ENCODE measurements around the gene TRAPPC1. TPM values are rescaled to one million over a fixed set of nuclear protein-coding genes. Genes with fewer than 3 reads are reported as not detected.

TRAPPC1 gene, protein sequence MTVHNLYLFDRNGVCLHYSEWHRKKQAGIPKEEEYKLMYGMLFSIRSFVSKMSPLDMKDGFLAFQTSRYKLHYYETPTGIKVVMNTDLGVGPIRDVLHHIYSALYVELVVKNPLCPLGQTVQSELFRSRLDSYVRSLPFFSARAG
- total RNA-seq: 10 to 100 TPM; 36.3 to 68.8 (median 43.1) TPM

DNA sequence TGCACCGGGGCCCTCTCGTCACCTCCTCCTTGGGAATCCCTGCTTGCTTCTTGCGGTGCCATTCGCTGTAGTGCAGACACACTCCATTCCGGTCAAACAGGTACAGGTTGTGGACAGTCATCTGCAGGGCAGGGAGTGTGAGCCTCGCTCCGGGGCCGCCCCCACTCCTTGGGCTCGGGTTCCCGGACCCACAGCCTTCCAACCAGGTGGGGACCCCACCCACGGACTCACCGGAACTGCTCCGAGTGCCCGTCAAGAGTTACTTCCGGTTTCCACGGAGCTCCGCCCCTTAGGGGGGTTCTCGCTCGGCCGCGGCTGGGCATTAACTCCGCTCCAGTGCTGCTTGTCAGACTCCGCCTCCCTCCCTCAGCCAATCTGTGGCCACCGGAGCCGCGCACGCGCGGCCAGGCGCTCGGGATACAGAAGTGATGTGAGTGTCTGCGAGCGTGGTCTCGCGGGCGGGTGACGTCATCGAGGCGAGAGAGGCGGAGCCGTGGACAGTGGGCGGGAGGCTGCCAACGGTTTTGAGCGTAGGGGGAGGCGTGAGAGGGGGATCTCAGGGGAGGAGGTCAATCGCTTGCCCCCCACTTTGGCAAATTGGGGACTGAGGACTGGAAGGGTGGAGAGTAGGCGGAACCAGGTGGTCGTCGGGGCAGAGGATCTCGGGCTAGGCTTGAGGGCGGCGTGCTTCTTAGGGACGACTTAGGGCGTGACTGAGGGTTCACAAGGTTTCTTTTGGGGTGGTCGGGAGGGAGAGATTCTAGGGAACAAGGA, at the start of gene TRAPPC1, which contains the start of gene CNTROB:
Gene TRAPPC1 (minus strand): TSS at position 238 of the 774 bp plus-strand sequence. CDS start 117 bp downstream, at position 121.
Gene CNTROB (plus strand): TSS at position 498 of the 774 bp plus-strand sequence. CDS start 874 bp downstream, outside the sequence.
- intact Hi-C loops (cut with DNase I): no loop called here
- no peaks in the 10 kb centered on the region for H3K9me3 ChIP-seq
- WGBS: 1% methylated on average over 26 of the region's 55 CpGs
- H3K36me3 ChIP-seq: peaks cover 8 to 30% (median 22%) of the 10 kb centered on the region in 4 donors
- peak within 1 kb of the TSS; percentile 75 to 85 (median 81) for H3K27ac ChIP-seq (replicated peaks in 1 of 4)
- H3K4me3 ChIP-seq: peak within 1 kb of the TSS; percentile 58 to 81 (median 68)
- peak; percentile 100 for DNase-seq (ENCODE audit: extremely low spot score)
- H3K27me3 ChIP-seq: peaks cover 0 to 20% (median 5%) of the 10 kb centered on the region in 4 donors
- H3K4me1 ChIP-seq: peaks cover 23 to 56% (median 54%) of the 10 kb centered on the region in 4 donors
- TF ChIP-seq, protein P1, sequence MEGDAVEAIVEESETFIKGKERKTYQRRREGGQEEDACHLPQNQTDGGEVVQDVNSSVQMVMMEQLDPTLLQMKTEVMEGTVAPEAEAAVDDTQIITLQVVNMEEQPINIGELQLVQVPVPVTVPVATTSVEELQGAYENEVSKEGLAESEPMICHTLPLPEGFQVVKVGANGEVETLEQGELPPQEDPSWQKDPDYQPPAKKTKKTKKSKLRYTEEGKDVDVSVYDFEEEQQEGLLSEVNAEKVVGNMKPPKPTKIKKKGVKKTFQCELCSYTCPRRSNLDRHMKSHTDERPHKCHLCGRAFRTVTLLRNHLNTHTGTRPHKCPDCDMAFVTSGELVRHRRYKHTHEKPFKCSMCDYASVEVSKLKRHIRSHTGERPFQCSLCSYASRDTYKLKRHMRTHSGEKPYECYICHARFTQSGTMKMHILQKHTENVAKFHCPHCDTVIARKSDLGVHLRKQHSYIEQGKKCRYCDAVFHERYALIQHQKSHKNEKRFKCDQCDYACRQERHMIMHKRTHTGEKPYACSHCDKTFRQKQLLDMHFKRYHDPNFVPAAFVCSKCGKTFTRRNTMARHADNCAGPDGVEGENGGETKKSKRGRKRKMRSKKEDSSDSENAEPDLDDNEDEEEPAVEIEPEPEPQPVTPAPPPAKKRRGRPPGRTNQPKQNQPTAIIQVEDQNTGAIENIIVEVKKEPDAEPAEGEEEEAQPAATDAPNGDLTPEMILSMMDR (IDR thresholded peaks at IDR 0.05): no peak
- TF ChIP-seq POLR2A (IDR thresholded peaks at IDR 0.05; ENCODE audit: low read depth): peak; percentile 62
- TF ChIP-seq POLR2AphosphoS5 (IDR thresholded peaks at IDR 0.05): peak; percentile 95 to 96

DNA sequence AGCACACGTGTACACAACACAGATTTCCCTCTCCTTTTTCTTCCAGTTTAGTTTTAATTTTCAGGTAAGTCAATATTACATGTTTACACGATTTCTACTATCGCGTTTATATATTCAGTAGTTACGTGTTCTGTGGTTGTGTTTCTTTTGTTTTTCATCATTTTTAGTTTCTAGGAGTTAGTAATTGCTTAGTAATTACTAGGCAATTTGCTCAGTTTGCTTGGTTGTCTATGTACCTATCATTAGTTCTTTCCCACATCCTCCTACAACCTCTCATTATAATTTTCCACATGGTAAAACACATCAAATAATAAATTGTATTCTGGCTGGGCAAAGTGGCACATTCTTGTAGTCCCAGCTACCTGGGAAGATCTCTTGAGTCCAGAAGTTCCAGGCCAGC, 46.1 kb upstream of the TRAPPC1 start:
- DNase-seq (ENCODE audit: extremely low spot score): no peak
- intact Hi-C loops (cut with DNase I): no loop called here
- H3K4me3 ChIP-seq: no peak overlapping the region
- H3K36me3 ChIP-seq: no peaks in the 10 kb centered on the region
- H3K9me3 ChIP-seq: peaks cover 0 to 14% (median 11%) of the 10 kb centered on the region in 4 donors
- WGBS: 94% methylated on average over 5 of the region's 5 CpGs
- peaks cover 0 to 25% (median 0%) of the 10 kb centered on the region in 4 donors for H3K27me3 ChIP-seq
- H3K4me1 ChIP-seq: no peaks in the 10 kb centered on the region
- no peak overlapping the region for H3K27ac ChIP-seq (replicated peaks in 1 of 4)
- no peak for TF ChIP-seq POLR2A (IDR thresholded peaks at IDR 0.05; ENCODE audit: low read depth)
- TF ChIP-seq, protein P1 (IDR thresholded peaks at IDR 0.05): no peak
- TF ChIP-seq POLR2AphosphoS5 (IDR thresholded peaks at IDR 0.05): no peak
- TF ChIP-seq EP300 (IDR thresholded peaks at IDR 0.05): no peak

DNA sequence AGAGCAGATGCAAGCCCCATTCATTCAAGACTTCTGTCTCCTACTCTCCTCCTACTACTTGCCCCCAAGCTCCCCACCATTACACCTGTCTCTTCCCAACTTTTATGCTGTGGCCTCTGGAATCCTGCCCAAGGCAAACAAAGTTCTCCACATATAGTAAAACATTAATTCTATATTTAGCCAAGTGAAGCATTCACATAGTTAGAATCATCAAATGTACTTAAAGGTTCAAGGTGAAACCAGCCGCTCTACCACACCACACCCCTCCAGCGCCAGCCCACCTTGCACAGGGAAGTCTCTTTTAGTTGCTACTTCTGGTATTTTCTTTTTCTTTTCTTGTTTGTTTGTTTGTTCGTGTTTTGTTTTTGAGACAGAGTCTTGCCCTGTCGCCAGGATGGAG, 45.3 kb upstream of the TRAPPC1 start:
- Histone ChIP-seq H3K4me1 (no peaks in the 10 kb centered on the region), H3K36me3 (no peaks in the 10 kb centered on the region)
- WGBS: 91% methylated on average over 4 of the region's 4 CpGs

DNA sequence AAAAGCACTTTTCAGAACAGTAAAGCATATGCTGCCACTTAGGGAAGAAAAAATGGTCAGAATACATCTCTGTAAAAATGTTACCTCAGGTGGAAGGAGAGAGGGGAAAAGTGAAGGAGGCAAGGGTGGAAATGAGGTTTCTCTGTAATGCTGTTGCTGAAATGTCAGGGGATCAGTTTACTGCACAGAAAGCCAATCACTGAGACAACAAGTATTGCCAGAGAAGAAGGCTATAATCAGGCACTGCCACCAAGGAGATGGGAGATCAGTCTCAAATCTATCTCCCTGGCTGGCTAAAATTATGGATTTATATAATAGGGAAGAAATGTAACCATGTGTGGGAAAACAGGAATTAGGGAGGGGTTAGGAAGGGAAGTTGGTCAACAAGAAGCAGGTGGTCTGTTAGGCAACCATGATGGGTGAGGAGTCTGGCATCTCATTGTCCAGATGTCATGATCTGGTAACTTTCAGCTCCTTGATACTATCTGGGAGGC, 42.9 kb upstream of the TRAPPC1 start:
- no peak for DNase-seq (ENCODE audit: extremely low spot score)
- intact Hi-C loops (cut with DNase I): no loop called here
- peaks cover 0 to 14% (median 11%) of the 10 kb centered on the region in 4 donors for H3K9me3 ChIP-seq
- no peak overlapping the region for H3K27ac ChIP-seq (replicated peaks in 1 of 4)
- H3K36me3 ChIP-seq: no peaks in the 10 kb centered on the region
- no peak overlapping the region for H3K4me3 ChIP-seq
- H3K27me3 ChIP-seq: peaks cover 0 to 11% (median 0%) of the 10 kb centered on the region in 4 donors
- no peaks in the 10 kb centered on the region for H3K4me1 ChIP-seq
- TF ChIP-seq POLR2A (IDR thresholded peaks at IDR 0.05; ENCODE audit: low read depth): no peak
- TF ChIP-seq EP300 (IDR thresholded peaks at IDR 0.05): no peak
- TF ChIP-seq, protein P1 (IDR thresholded peaks at IDR 0.05): no peak
- TF ChIP-seq POLR2AphosphoS5 (IDR thresholded peaks at IDR 0.05): no peak

More for the DNA sequence above, 45.3 kb upstream of the TRAPPC1 start:
- H3K4me3 ChIP-seq: no peak overlapping the region
- H3K27me3 ChIP-seq: peaks cover 0 to 24% (median 0%) of the 10 kb centered on the region in 4 donors
- H3K9me3 ChIP-seq: peaks cover 0 to 14% (median 11%) of the 10 kb centered on the region in 4 donors
- intact Hi-C loops (cut with DNase I): no loop called here
- DNase-seq (ENCODE audit: extremely low spot score): peak; percentile 60
- no peak for TF ChIP-seq EP300 (IDR thresholded peaks at IDR 0.05)
- no peak for TF ChIP-seq POLR2A (IDR thresholded peaks at IDR 0.05; ENCODE audit: low read depth)
- TF ChIP-seq POLR2AphosphoS5 (IDR thresholded peaks at IDR 0.05): no peak
- TF ChIP-seq, protein P1 (IDR thresholded peaks at IDR 0.05): no peak
- H3K27ac ChIP-seq (replicated peaks in 1 of 4): no peak overlapping the region
